GM19372 (cell line): ENCODE data around the gene ANKMY1.
"Not testable (repeated sequence)": the region's sequence is repeated elsewhere in the genome, so short reads cannot be mapped to it uniquely, and the experiment has no call there.

Source experiments
- ATAC-seq: cut with Tn5 transposase; IDR thresholded peaks from one replicate; pipeline ENCODE4 v1.9.1; 2021; ENCODE audit warnings: mild to moderate bottlenecking, low read depth, moderate library complexity; ENCODE audit not compliant: unreplicated experiment

The ANKMY1 gene

DNA sequence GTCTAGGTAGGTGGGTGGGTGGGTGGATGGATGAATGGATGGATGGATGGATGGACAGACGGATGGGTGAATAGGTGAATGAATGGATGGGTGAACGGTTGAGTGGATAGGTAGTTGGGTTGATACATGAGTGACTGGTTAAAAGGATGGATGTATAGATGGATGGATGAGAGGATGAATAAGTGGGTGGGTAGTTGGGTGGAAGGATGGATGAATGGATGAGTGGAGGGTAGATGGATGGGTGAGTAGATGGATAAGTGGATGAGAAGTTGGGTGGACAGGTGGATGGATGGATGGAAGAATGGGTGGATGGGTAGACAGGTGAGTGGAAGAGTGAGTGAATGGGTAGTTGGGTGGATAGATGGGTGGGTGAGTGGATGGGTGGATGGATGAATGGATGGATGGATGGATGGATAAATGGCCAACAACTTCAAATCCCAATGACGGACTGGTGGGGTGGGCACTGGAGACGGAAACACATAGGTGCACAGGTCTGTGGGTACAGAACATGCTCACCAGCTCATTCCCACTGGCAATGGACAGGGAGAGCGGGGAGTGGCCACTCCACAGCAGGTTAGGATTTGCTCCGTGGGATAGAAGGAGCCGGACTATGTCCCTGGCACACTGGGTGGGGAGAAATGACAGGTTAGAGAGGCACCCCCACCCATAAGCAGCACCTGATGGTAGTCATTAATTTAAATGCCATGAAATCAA, 48.8 kb downstream of the ANKMY1 start:
- ATAC-seq: no peak

- ATAC-seq: no peak
Observed at GRCh38 chr2:240507778-240508251, 50.0 kb downstream of the ANKMY1 start.

DNA sequence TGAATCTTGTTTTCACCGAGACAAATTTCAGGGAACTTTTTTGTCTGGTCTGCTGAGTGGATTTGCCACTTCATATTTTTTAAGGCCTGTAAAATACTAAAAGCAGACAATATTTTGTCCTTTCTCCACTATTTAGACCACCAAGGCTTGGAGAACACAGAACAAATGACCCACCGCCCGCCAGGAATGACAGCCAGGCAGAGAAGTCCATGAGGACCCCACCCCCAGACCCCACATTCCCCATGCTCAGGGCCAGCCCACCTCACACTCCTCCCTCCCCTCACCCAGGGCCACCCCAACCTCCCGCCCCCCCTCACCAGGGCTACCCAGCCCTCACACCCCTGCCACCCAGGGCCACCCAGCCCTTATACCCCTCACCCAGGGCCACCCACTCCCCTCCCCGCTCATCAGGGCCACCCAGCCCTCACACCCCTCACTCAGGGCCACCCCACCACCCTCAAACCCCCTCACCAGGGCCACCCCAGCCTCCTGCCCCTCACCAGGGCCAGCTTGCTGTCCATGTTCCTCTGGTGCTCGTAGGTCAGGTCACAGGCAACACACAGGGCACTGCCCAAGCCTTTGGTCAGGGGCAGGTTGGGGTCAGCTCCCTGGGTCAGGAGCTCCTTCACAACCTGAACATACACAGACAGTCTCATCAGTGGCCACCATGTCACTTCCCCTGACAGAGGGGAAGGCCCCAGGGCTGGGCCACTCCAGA, 50.6 kb downstream of the ANKMY1 start:
- no peak for ATAC-seq

DNA sequence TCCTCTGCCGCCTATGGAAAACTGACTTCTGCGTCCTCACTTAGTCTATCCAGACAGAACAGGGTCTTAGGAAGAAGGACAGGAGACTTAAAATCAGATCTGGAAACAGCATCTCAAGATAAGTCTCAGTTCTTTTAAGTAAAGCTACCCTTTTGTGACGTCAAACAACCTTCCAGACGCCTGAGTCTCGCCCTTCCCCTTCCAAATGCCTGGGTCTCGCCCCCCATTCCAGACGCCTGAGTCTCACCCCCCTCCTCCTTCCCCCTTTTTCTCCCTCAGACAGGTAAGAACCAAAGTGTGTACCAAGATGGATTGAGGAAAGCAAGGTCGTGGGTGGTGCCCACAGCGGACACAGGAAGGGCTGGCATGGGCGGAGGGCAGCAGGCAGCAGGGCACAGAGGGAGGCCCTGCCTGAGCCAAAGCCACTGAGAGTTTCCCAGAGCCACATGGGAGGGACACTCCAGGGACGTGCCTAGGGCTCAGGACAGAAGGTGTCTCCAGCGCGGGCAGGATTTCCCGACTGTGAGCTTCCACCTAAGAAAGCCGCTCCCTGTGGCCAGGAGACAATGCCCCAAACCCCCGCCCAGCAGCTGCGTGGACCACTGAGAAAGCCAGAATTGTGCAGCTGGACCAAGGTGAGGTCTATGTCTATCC, 51.3 kb downstream of the ANKMY1 start:
- ATAC-seq: no peak

DNA sequence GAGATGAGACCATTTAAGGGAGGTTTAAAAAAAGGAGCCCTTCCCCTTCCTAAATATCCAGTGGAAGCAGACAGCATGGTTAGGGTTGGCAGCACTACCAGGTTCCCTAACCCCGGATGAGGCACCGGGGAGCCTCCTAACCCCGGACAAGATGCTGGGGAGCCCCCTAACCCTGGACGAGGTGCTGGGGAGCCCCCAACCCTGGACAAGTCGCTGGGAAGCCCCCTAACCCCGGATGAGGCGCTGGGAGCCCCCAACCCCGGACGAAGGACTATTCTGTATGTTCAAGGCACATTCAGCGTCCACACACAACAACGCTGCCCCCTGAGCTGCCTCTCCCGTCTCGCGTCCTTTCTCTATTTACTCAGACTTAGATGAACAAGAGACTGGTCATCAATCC, 51.9 kb downstream of the ANKMY1 start:
- ATAC-seq: no peak

DNA sequence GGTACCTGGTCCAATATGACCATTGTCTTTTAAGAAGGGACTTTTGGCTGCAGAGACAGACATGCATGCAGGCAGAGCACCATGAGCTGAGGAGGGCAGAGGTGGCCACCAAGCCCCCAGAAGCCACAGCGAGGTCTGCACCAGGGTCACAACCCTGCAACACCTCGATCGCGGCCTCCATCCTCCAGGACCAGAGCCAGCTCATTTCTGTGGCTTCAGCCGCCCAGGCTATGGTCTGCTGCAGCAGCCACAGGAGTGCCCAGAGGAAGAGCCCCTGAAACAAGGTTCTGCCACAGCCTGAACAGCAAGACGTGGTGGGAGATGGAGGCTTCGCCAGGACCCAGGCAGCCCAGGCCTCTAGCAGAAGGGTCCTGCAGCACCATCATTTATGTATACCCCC, 53.9 kb downstream of the ANKMY1 start:
- ATAC-seq: no peak

- ATAC-seq: no peak
Observed at GRCh38 chr2:240503375-240503774, 54.4 kb downstream of the ANKMY1 start.

DNA sequence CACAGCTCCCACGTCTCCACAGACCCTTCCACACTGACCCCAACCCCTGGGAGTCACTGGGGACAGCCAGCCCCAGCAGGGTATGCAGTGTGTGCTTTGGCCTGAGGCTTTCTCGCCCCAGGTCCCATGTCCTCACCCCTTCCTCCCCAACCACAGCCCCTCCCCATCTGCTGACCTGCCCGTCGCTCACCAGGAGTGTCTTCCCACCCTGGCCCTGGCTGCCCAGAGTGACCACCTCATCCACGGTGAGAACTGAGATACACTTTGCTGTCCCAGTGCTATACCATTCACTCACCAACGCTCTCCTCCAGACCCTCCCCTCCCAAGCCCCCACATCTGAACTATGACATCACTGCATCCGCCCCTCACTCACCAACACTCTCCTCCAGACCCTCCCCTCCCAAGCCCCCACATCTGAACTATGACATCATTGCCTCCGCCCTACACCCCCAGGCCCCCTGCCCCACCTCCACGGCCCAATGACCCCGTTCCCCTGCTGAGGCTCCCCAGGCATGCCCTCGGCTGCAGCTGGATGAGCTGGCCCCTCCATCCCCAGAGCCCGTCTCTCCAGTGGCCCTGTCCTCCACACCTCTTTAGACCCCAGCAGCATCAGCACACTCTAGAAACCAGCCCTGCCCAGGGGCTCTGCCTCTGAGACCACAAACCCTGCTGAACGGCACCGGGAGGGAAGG, 55.2 kb downstream of the ANKMY1 start:
- ATAC-seq: no peak

GRCh38 chr2:240502059-240502429, 55.7 kb downstream of the ANKMY1 start:
- no peak for ATAC-seq

- no peak for ATAC-seq
Observed at GRCh38 chr2:240501531-240501991, 56.2 kb downstream of the ANKMY1 start.

- ATAC-seq: no peak
Observed at GRCh38 chr2:240500561-240501423, 57.0 kb downstream of the ANKMY1 start.

- no peak for ATAC-seq
Observed at GRCh38 chr2:240499309-240500301, 58.2 kb downstream of the ANKMY1 start.

DNA sequence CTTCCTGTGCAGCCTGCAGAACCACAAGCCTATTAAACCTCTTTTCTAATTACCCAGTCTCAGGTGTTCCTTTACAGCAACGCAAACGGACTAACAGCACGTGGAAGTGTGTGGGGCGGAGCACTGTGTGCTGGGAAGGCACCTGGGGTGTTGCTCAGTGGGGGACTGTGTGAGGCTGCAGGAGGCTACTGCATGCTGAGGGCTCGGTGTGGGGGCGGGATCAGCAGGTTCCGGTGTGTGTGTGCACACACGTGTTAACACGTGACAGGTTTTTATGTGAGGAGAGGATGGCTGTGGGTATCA, 58.9 kb downstream of the ANKMY1 start:
- ATAC-seq: no peak

DNA sequence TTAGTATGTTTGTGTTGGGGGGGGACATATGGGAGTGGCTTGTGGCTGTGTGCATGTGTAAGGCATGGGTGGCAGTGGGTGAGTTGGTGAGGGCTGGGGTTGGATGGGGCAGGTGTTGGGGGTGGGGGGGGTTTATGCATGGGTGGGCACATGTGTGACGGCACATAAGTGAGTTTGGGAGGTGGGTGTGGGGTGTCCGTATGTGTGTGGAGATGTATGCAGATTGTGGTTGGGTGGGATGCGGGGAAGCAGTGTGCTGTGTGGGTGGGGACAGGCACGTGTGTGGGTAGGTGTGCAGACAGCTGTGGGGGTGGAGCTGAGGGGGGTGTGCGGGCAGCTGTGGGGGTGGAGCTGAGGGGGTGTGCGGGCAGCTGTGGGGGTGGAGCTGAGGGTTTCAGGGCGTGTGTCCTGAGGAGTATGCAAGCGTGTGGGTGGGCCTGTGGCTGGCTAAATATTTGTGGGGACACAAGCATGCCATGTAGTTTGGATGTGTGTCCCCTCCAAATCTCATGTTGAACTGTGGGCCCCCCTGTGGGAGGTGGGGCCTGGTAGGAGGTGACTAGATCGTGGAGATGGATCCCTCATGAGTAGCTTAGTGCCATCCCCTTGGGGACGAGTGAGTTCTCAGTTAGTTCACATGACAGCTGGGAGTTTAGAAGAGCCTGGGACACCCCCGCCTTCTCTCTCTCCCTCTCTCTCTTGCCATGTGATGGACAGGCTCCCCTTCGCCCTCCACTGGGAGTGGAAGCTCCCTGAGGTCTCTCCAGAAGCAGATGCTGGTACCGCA, 59.4 kb downstream of the ANKMY1 start:
- no peak for ATAC-seq

DNA sequence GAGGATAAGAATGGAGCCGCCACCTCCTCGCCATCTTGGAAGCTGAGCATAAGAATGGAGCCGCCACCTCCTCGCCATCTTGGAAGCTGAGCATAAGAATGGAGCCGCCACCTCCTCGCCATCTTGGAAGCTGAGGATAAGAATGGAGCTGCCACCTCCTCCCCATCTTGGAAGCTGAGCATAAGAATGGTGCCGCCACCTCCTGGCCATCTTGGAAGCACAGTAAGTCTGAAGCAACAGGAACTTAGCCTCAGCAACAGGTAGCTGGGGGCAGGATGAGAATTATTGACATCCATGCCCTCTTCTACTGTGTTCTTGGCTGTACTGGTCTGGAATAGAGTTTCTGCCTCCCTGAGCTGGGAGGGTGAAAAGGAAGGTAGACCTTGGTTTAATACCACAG, 60.7 kb downstream of the ANKMY1 start:
- not testable (repeated sequence) for ATAC-seq

DNA sequence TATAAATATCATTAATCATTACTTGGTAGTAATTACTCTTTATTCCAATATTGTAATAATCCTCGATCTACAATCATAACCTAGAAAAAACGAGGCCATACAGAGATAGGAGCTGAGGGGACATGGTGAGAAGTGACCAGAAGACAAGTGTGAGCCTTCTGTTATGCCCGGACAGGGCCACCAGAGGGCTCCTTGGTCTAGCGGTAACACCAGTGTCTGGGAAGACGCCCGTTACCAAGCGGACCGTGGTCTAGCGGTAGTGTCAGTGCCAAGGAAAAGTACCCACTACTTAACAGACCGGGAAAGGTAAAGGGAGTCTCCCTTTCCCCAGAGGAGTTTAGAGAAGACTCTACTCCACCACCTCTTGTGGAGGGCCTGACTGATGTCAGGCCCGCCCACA, 62.8 kb downstream of the ANKMY1 start:
- ATAC-seq: not testable (repeated sequence)

DNA sequence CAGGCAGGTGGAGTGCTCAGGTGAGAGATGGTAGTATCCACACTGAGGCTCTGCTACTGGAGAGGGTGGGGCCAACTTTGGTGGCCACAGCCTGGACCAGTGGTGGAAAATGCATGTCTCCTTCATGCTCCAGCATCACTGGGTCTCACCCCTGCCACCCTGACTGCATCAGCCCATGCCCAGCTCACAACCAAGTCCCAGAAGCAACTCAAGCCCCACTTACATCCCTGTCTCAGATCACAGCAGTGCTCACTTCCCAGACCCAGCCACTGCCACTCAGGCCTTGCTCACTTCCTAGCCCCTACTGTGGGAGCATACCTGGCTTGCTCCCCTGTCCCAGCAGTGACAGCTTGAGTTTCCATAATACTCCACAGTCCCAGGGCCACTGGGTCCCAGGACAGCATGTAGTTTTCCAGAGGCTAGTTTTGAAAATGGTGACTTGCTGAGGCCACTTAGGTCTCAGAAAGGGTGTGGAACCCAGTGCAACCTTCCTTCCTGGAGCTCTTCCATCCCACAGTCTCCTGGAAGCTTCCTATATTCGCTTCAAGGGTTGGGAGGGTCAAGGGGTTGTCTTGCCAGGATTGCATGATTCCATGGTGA, 63.5 kb downstream of the ANKMY1 start:
- no peak for ATAC-seq

GRCh38 chr2:240491483-240491882, 66.3 kb downstream of the ANKMY1 start:
- ATAC-seq: no peak
